Gastrocnemius medialis (tissue), 4 donors: ENCODE measurements around the gene CRAMP1. TPM values are rescaled to one million over a fixed set of nuclear protein-coding genes. Genes with fewer than 3 reads are reported as not detected.

Experiments
- ATAC-seq, 2 donors: fragments of 150-250 bp; one replicate each; pipeline ENCODE4 v1.9.1; 2016
- DNase-seq, 2 donors: peaks; one replicate each; pipeline ENCODE4 v3.0.0-alpha.2; 2019
- H3K27ac ChIP-seq, 4 donors: fragments of 200-600 bp; sonication (generic); 1 replicate in 1 of 4; 2 replicates in 3 of 4; pipeline ENCODE4 v1.5.1; 2016 to 2018; ENCODE audit warnings: mild to moderate bottlenecking in 2 of 4, moderate library complexity in 1 of 4
- H3K27me3 ChIP-seq, 3 donors: fragments of 200-600 bp; sonication (generic) in 2 of 3; 1 replicate in 1 of 3; 2 replicates in 2 of 3; pipeline versions ENCODE4 v1.5.1 to v1.6.0; 2016 to 2019; ENCODE audit warnings: mild to moderate bottlenecking in 1 of 3, moderate library complexity in 1 of 3
- H3K36me3 ChIP-seq, 2 donors: fragments of 200-600 bp; sonication (generic) in 1 of 2; one replicate each; pipeline ENCODE4 v1.5.1; 2017 to 2018
- H3K4me1 ChIP-seq, 2 donors: fragments of 200-600 bp; sonication (generic) in 1 of 2; one replicate each; pipeline ENCODE4 v1.5.1; 2016 to 2017; ENCODE audit warnings: mild to moderate bottlenecking in 2 of 2
- H3K4me3 ChIP-seq, 4 donors: fragments of 200-600 bp; sonication (generic) in 3 of 4; 1 replicate in 1 of 4; 2 replicates in 3 of 4; pipeline ENCODE4 v1.5.1; 2016 to 2019; ENCODE audit warnings: mild to moderate bottlenecking in 2 of 4
- H3K9me3 ChIP-seq, 3 donors: fragments of 200-600 bp; sonication (generic) in 2 of 3; 1 replicate in 1 of 3; 2 replicates in 2 of 3; pipeline ENCODE4 v1.5.1; 2016 to 2019
- POLR2A ChIP-seq, 2 donors: fragments of 450-650 bp; IDR thresholded peaks; one replicate each; pipeline ENCODE4 v1.6.1; 2017; ENCODE audit warnings: antibody characterized with exemption in 2 of 2, mild to moderate bottlenecking in 2 of 2, moderate library complexity in 2 of 2
- in situ Hi-C, 4 donors: fragments of 200-750 bp; cut with MboI; loops; one replicate each; pipeline versions ENCODE4 v1.15.0 to v1.8.0; 2017; ENCODE audit warnings: low sequenced_read_pairs in 4 of 4
- intact Hi-C: fragments of 100-400 bp; cut with DNase I; formaldehyde crosslinking; loops from one replicate; pipeline ENCODE4 v1.15.1; 2023; ENCODE audit warnings: low total_unique reads
- total RNA-seq, 4 donors: library from RNA; depleted of rRNA; stranded (reverse); fragments of >200 nt; gene quantifications; one replicate each; pipeline versions ENCODE4 v1.1.0 to v1.2.3, GENCODE V29; 2016
- TF ChIP-seq, protein P1 (sequence below), 5 experiments: fragments of 450-650 bp in 3 of 5; fragments of 200-600 bp in 2 of 5; sonication (generic) in 2 of 5; IDR thresholded peaks in 4 of 5; conservative IDR thresholded peaks in 1 of 5; 1 replicate in 4 of 5; 2 replicates in 1 of 5; pipeline ENCODE4 v1.5.1; 2016 to 2019; ENCODE audit warnings: antibody characterized with exemption in 5 of 5, mild to moderate bottlenecking in 3 of 5, moderate library complexity in 3 of 5

CRAMP1 gene
- total RNA-seq, 4 donors from 2014 or later, result 7.0 to 10.7 (median 8.7) TPM

DNA sequence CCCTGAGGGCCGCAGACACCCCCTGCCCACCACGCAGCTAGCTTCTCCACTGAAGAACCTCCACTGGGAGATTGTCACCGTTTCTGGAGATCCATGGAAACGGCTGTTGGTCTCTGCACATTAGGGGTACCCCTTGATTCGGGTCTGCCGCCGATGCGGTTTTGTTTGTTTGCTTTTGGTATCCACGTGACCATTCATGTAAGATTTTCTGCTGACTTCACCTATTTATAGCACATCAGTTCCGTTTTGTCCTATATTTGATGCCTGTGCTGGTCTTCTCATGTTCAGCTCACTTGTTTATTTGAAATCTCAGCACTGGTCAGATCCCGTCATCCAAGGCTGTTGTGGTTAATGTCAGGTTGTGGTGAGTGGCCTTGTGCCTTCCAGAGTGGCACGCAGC is 21.1 kb downstream of the CRAMP1 start:
- DNase-seq (no peak), ATAC-seq (no peak)
- Histone ChIP-seq H3K4me3 (no peak overlapping the region), H3K27me3 (no peaks in the 10 kb centered on the region), H3K9me3 (no peaks in the 10 kb centered on the region), H3K27ac (no peak overlapping the region), H3K36me3 (peaks cover 0 to 53% of the 10 kb centered on the region in 2 donors), H3K4me1 (no peaks in the 10 kb centered on the region)
- TF ChIP-seq, protein P1, sequence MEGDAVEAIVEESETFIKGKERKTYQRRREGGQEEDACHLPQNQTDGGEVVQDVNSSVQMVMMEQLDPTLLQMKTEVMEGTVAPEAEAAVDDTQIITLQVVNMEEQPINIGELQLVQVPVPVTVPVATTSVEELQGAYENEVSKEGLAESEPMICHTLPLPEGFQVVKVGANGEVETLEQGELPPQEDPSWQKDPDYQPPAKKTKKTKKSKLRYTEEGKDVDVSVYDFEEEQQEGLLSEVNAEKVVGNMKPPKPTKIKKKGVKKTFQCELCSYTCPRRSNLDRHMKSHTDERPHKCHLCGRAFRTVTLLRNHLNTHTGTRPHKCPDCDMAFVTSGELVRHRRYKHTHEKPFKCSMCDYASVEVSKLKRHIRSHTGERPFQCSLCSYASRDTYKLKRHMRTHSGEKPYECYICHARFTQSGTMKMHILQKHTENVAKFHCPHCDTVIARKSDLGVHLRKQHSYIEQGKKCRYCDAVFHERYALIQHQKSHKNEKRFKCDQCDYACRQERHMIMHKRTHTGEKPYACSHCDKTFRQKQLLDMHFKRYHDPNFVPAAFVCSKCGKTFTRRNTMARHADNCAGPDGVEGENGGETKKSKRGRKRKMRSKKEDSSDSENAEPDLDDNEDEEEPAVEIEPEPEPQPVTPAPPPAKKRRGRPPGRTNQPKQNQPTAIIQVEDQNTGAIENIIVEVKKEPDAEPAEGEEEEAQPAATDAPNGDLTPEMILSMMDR (IDR thresholded peaks at IDR 0.05 in 4 of 5, conservative IDR thresholded peaks at IDR 0.05 in 1 of 5), result no peak
- TF ChIP-seq POLR2A (IDR thresholded peaks at IDR 0.05), result no peak
- in situ Hi-C loops (no loop called here), intact Hi-C loops (no loop called here)

DNA sequence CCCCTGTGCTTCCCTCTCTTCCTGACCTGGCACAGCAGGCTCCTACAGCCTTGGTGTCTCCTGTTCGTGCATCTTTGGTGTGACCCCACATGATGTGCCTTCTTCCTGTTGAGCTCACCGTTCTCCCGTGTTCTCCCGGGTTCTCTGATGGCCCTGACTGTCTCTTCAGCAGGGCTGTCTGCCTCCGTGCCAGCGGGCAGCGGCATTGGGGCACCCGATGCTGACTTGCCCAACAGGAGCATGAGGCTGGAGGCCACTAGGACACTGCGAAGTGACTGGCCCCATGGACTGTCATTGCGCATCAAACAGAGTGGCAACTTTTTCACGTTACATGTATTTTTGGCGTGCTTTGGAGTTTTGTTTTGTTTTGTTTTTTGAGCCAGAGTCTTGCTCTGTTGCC is 22.4 kb downstream of the CRAMP1 start:
- no peak for ATAC-seq
- intact Hi-C loops, result no loop called here
- H3K27ac ChIP-seq, result no peak overlapping the region
- H3K4me1 ChIP-seq, result no peaks in the 10 kb centered on the region
- DNase-seq, result no peak
- H3K36me3 ChIP-seq, result peaks cover 0 to 60% of the 10 kb centered on the region in 2 donors
- no peak overlapping the region for H3K4me3 ChIP-seq
- in situ Hi-C loops, result no loop called here
- TF ChIP-seq POLR2A (IDR thresholded peaks at IDR 0.05), result no peak
- TF ChIP-seq, protein P1 (IDR thresholded peaks at IDR 0.05 in 4 of 5, conservative IDR thresholded peaks at IDR 0.05 in 1 of 5), result no peak
- H3K9me3 ChIP-seq, result no peaks in the 10 kb centered on the region
- no peaks in the 10 kb centered on the region for H3K27me3 ChIP-seq

DNA sequence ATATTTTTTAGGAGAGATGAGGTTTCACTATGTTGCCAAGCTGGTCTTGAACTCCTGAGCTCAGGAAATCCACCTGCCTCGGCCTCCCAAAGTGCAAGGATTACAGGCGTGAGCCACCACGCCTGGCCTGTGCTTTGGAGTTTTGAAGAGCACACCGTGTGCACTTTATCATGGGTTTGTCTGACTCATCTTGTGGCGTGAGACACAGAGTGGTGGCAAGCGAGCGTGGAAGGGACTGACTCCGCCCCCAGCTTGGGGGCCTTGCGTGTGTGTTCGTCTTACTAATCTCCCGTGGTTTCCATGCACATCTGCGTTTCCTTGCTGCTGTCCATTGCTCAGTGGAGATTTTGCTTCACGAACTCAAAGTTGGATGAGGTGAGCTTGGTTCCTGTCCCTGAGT is 22.9 kb downstream of the CRAMP1 start:
- no peaks in the 10 kb centered on the region for H3K9me3 ChIP-seq
- no peak overlapping the region for H3K4me3 ChIP-seq
- no peak for ATAC-seq
- in situ Hi-C loops, result no loop called here
- H3K27me3 ChIP-seq, result no peaks in the 10 kb centered on the region
- H3K36me3 ChIP-seq, result peaks cover 0 to 63% of the 10 kb centered on the region in 2 donors
- TF ChIP-seq, protein P1 (IDR thresholded peaks at IDR 0.05 in 4 of 5, conservative IDR thresholded peaks at IDR 0.05 in 1 of 5), result no peak
- no peak for TF ChIP-seq POLR2A (IDR thresholded peaks at IDR 0.05)
- H3K27ac ChIP-seq, result no peak overlapping the region
- intact Hi-C loops, result no loop called here
- H3K4me1 ChIP-seq, result no peaks in the 10 kb centered on the region
- no peak for DNase-seq

- Histone ChIP-seq H3K36me3 (peaks cover 0 to 69% of the 10 kb centered on the region in 2 donors), H3K4me1 (peaks cover 13 to 15% of the 10 kb centered on the region in 2 donors), H3K27me3 (no peaks in the 10 kb centered on the region), H3K27ac (peak overlapping the region in 1 of 4 donors; percentile 16), H3K9me3 (no peaks in the 10 kb centered on the region), H3K4me3 (no peak overlapping the region)
- TF ChIP-seq, protein P1 (IDR thresholded peaks at IDR 0.05 in 4 of 5, conservative IDR thresholded peaks at IDR 0.05 in 1 of 5), result no peak
- no peak for TF ChIP-seq POLR2A (IDR thresholded peaks at IDR 0.05)
- ATAC-seq (no peak), DNase-seq (no peak)
- intact Hi-C loops (no loop called here), in situ Hi-C loops (no loop called here)
These were observed 25.4 kb downstream of the CRAMP1 start for GRCh38 chr16:1637526-1637925.

GRCh38 chr16:1638757-1639156 is 26.6 kb downstream of the CRAMP1 start:
- intact Hi-C loops (no loop called here), in situ Hi-C loops (no loop called here)
- peaks cover 0 to 56% of the 10 kb centered on the region in 2 donors for H3K36me3 ChIP-seq
- no peaks in the 10 kb centered on the region for H3K27me3 ChIP-seq
- TF ChIP-seq, protein P1 (IDR thresholded peaks at IDR 0.05 in 4 of 5, conservative IDR thresholded peaks at IDR 0.05 in 1 of 5), result no peak
- TF ChIP-seq POLR2A (IDR thresholded peaks at IDR 0.05), result no peak
- DNase-seq (no peak), ATAC-seq (no peak)
- no peak overlapping the region for H3K27ac ChIP-seq
- H3K4me1 ChIP-seq, result peaks cover 26 to 28% of the 10 kb centered on the region in 2 donors
- no peak overlapping the region for H3K4me3 ChIP-seq
- H3K9me3 ChIP-seq, result no peaks in the 10 kb centered on the region
